Stimulated activated CD8-positive, alpha-beta memory T cell treated with anti-CD3 and anti-CD28 coated beads, Interleukin-4, amount 100 ng/mL, for 24 hours (primary cell): Measurements from ENCODE around the gene KIF7.
"Not testable (repeated sequence)": the region's sequence is repeated elsewhere in the genome, so short reads cannot be mapped to it uniquely, and the experiment has no call there.

Experiments used
- DNase-seq: peaks from one replicate; pipeline ENCODE4 v3.0.0-alpha.2; 2020; ENCODE audit warnings: low read depth

The KIF7 gene

GRCh38 chr15:89654847-89655805 is at the start of gene KIF7:
KIF7 (minus strand) TSS chr15:89655467; CDS start chr15:89652930, 2,537 bp downstream.
- DNase-seq = peak; percentile 23

- DNase-seq = no peak
Measured at GRCh38 chr15:89704411-89704810, 49.1 kb upstream of the KIF7 start.

GRCh38 chr15:89695198-89695597 is 39.9 kb upstream of the KIF7 start:
- no peak for DNase-seq

- no peak for DNase-seq
Measured at GRCh38 chr15:89693696-89694095, 38.4 kb upstream of the KIF7 start.

- no peak for DNase-seq
Measured at GRCh38 chr15:89693091-89693490, 37.8 kb upstream of the KIF7 start.

- peak; percentile 58 for DNase-seq
Measured at GRCh38 chr15:89690276-89691218, 35.3 kb upstream of the KIF7 start, which contains the start of the genes PEX11A and WDR93. PEX11A (minus strand) TSS chr15:89690754; CDS start chr15:89690632, 122 bp downstream. WDR93 (plus strand) TSS chr15:89690811; CDS start chr15:89701747, 10,936 bp downstream.

GRCh38 chr15:89689930-89690275 is 34.6 kb upstream of the KIF7 start:
- not testable (repeated sequence) for DNase-seq

- DNase-seq = no peak
Measured at GRCh38 chr15:89686522-89686921, 31.3 kb upstream of the KIF7 start.

- no peak for DNase-seq
Measured at GRCh38 chr15:89685995-89686394, 30.7 kb upstream of the KIF7 start.

GRCh38 chr15:89681146-89681545 is 25.9 kb upstream of the KIF7 start:
- no peak for DNase-seq

- DNase-seq = no peak
Measured at GRCh38 chr15:89680282-89680873, 25.1 kb upstream of the KIF7 start.

- no peak for DNase-seq
Measured at GRCh38 chr15:89679212-89679611, 23.9 kb upstream of the KIF7 start, which contains the start of gene PLIN1. PLIN1 (minus strand) TSS chr15:89679367; CDS start chr15:89677489, 1,878 bp downstream.

GRCh38 chr15:89677381-89677780 is 22.1 kb upstream of the KIF7 start:
- DNase-seq = no peak

GRCh38 chr15:89675606-89676005 is 20.3 kb upstream of the KIF7 start:
- no peak for DNase-seq

GRCh38 chr15:89674526-89674925 is 19.3 kb upstream of the KIF7 start:
- DNase-seq = no peak

- DNase-seq = no peak
Measured at GRCh38 chr15:89673165-89673512, 17.9 kb upstream of the KIF7 start.

- no peak for DNase-seq
Measured at GRCh38 chr15:89672221-89673164, 17.2 kb upstream of the KIF7 start.

GRCh38 chr15:89671687-89672086 is 16.4 kb upstream of the KIF7 start:
- DNase-seq = no peak

- no peak for DNase-seq
Measured at GRCh38 chr15:89670971-89671560, 15.8 kb upstream of the KIF7 start.

GRCh38 chr15:89669941-89670340 is 14.7 kb upstream of the KIF7 start:
- no peak for DNase-seq
